HG03571 (cell line): ENCODE results near the gene NEK3.
"Not testable (repeated sequence)": the region's sequence is repeated elsewhere in the genome, so short reads cannot be mapped to it uniquely, and the experiment has no call there.

Experiments
- ATAC-seq: cut with Tn5 transposase; IDR thresholded peaks from one replicate; pipeline ENCODE4 v1.9.1; 2021; ENCODE audit not compliant: unreplicated experiment

NEK3 gene

DNA sequence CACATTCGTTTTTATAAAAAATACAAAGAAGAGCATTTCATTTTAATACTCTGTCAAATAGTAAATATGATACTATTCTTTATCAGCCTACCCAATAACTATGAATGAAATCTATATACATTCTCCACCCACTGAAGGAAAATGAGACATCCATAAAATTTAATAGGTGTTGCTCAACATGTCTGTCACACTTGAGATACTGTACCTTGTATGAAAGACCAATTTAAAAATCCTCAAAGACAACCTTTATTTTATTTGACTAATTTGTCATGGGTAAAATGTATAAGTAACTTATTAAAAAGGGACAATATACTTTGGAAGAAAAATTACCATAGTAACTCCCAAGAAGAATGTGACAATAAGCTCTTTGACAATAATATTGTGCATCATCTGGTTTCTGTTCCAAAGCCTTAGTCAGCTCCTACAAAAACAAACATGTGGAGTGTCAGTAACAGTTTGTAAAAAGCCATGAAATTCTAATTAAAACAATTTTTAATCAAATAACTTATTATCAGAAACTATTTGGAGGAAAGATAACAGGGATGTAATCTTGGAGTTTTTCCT lies 11.5 kb upstream of the NEK3 start:
- ATAC-seq, result not testable (repeated sequence)

DNA sequence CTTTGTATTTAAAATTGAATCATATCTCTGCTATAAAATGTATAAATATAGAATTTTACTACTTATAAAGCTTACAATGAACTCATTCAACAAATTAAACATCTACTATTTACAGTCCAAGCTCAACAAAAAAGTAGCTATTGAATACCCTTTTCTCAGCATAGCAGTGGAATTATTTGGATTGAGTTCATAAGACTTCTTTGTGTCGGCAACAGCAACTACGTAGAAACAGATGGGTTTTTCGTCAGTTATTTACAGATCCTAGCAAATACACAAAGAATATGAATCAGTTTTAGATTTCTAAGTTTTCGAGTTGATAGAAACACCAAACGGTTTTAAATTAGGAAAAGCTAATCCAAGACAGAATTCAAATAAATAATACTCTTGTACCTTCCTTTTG lies 10.4 kb upstream of the NEK3 start:
- no peak for ATAC-seq

GRCh38 chr13:52165411-52165810 lies 6.0 kb upstream of the NEK3 start:
- ATAC-seq, result no peak

DNA sequence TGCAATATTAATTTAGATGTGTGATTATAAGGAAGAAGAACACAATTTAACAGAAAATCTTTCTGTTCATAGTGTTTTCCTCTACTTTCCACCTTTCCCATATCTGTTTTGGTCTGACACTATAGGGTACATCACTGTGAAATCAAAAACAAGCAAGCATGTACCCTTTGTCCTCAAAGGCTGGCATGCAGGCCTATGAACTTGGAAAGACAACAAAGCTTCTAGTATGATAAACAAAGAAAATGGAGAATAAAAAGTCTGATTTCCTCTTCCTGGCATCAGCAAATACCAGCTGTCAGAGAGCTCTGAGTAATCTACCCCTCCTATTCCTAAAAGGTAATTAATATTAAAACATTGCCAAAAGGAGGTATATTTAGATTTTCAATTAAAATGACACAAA lies 5.6 kb upstream of the NEK3 start:
- no peak for ATAC-seq

GRCh38 chr13:52163878-52164277 lies 4.5 kb upstream of the NEK3 start:
- ATAC-seq, result not testable (repeated sequence)

- no peak for ATAC-seq
Measured at GRCh38 chr13:52162279-52163101, 3.1 kb upstream of the NEK3 start.

DNA sequence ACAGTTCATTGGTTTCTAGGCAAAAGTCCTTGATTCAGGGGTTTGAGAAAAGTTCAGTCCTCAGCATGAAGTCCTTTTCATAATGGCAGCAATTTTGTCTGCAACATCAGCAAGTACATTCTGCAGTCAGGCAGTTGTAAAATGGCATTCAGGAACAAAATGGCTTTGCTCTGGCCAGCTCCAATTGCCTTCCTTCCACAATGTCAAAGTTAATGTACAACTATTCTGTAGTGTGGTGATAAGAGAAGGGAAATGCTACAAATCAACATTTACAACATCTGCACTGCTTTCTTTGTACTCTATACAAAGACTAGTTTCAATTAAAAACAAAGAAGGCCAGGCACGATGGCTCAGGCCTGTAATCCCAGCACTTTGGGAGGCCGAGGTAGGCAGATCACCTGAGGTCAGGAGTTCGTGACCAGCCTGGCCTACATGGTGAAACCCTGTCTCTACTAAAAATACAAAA lies 1.8 kb upstream of the NEK3 start:
- ATAC-seq, result no peak

- ATAC-seq, result no peak
Measured at GRCh38 chr13:52160506-52160905, 1.1 kb upstream of the NEK3 start.

DNA sequence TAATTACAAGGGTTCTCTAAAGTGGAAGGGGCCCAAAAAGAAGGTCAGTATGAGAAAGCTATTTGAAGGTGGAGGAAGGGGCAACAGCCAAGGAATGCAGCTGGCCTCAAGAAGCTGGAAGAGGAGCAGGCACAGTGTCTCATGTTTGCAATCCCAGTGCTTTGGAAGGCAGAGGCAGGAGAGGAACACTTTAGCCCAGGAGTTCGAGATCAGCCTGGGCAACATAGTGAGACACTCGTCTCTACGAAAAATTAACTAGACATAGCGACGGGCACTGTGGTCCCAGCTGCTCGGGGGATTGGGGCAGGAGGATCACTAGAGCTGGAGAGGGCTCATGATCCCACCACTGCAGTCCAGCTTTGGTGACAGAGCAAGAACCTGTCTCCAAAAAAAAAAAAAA lies 656 bp upstream of the NEK3 start:
- no peak for ATAC-seq

DNA sequence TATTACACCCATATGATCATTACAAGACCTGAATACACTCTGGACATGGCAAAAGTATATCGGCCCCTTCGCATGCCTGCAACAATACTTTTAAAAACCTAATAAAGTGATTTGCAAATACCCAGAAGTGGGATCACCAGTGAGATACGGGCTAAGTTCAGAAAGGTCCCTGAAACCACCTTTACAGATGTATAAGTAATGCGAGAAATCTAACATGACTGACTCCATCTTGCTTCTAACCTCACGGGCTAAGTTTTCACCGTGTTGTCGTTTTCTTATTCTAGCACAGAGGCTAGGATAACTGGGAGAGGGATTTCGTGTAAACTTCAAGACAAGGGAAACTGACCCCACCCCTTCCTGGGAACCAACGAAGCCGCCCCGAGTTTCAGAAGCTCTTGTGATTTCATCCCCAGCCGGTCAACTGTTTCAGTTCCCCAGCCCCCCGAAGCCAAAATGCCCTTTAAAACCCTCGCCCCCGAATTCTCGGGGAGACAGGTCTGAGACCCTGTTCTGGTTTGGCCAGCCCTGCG lies 703 bp downstream of the NEK3 start:
- peak; percentile 37 for ATAC-seq

- ATAC-seq, result no peak
Measured at GRCh38 chr13:52156724-52157261, 2.6 kb downstream of the NEK3 start.

DNA sequence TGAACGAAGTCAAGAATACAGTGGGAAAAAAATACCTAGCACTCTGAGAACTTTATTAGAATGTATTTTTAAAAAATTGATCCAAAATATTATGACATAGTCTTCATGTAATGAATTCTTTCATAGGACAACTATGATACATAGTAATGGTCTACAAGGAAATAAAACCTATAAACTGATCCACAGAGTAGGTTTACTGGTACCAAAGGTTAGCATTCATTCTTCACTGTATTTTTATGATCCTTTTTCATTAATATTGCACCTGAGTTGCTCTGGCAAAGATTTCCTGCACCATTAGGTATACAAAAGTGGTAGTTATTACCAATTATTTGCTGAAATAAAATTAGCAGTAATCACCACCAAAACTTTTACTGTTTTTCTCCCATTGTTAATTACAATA lies 4.2 kb downstream of the NEK3 start:
- no peak for ATAC-seq

DNA sequence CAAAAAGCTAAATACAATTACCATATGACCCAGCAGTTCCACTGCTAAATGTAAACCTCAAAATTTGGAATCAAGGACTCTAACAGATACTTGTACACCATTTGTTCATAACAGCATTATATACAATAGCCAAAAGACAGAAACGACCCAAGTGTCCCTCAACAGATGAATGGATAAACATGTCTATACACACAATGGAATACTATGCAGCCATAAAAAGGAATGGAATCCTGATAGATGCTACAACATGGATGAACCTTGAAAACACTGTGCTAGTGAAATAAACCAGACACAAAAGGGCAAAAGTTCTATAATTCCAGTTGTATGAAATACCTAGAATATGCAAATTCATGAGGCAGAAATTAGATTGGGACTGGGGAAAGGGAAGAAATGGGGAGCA lies 12.2 kb downstream of the NEK3 start:
- ATAC-seq, result no peak

- ATAC-seq, result no peak
Measured at GRCh38 chr13:52141299-52141698, 18.1 kb downstream of the NEK3 start.

DNA sequence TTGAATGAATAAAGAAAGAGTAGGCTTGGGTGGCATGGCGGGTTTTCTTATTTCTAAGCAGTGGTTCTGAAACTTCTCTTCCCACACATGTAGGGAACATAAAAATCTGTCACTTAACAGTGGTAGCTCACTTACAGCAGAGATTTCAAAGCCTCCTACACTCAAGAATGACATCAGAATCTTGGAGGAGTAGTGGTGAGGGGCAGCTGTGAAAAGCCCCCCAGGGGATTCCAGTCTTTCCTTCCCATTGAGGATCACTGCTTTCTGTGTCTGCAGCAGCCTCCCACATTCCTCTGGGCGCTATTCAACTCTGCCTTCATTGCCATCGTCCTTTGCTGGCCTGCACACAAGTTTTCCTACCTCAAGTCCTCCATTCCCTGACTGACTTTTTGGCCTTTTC lies 21.9 kb downstream of the NEK3 start:
- ATAC-seq, result no peak

DNA sequence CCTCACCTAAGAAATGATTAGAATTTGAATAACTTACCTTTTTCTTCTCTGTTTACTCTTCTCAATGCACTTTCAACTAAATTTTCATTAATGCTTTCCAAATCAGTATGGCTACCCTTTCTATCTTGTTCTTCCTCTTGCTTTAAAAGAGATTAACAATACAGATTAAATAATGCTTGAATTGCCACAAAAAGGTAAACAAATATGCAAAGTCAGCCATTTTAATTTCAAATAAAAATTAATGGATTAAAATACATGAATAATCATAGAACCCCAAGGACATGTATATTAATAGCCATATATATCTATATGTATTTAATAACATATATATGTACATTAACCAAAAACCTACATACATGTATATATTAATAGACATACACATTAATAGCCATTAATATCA lies 22.6 kb downstream of the NEK3 start:
- no peak for ATAC-seq

DNA sequence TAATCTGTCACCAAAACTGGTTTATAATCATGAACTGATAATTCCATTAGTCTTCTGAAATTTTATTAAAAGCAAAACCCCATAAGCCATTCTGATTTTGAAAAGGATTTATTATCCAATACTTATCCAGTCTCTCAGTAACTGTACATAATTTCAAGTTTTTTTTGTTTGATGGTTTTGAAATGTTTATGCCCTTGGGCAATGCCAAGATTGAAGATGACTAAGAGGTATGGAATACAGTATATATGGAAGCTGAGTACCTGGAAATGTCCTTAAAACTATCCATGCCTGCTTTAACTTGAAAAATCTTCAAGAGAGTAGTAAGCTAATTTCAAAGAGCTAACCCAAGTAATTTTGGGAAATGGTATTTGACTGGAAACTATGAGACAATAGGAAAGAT lies 28.8 kb downstream of the NEK3 start:
- no peak for ATAC-seq

DNA sequence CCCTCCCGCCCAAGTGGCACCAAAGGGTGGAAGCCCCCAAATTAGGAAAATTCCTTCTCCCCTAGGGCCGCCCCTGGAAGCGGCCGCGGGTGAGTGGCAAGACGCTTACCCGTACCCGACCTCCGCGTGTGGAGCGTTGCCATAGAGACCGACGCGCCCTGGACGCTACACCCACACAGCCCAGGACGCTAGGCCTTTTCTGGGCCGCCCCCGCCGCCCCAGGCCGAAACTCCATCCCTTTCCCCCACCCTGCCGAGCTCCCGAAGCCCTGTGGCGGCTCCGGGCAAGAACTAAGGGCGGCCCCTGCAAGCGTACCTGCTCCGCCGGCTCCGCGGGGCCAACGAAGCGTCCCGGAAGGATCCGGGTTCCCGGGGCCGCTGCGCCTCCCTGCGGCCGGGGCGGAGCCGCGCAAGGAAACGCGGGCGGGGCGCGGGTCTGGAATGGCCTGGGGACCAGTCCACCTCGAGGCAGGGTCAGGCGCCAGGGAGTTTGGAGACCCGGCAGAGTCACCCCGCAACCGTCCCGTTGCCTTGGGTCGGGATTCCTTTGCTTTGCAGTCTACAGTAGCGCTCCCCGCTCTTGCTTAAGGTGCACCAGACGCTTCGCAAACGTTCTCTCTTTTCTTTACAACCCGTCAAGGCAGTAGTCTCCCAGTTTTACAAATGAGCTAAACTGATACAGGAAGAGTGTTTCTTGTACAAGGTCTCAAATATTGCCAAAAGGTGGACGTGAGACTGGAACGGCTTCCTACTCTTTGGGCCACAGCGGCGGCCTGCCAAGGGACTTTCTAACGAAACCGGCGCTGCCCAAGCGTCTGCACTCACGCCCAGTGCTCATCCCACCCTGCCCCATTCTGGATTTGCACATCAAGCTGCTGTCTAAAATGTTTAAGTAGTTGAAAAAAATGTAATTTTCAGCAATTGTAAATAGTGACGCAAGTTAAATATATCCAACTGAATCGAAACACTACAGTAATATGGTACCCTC lies 30.4 kb downstream of the NEK3 start, which contains the start of gene NEK5:
Gene NEK5, minus strand, starts transcription at position 360 of the 987 bp plus-strand sequence. CDS start 1,591 bp downstream, outside the sequence.
- peak; percentile 55 for ATAC-seq

GRCh38 chr13:52127783-52128702 lies 31.4 kb downstream of the NEK3 start:
- peak; percentile 62 for ATAC-seq

DNA sequence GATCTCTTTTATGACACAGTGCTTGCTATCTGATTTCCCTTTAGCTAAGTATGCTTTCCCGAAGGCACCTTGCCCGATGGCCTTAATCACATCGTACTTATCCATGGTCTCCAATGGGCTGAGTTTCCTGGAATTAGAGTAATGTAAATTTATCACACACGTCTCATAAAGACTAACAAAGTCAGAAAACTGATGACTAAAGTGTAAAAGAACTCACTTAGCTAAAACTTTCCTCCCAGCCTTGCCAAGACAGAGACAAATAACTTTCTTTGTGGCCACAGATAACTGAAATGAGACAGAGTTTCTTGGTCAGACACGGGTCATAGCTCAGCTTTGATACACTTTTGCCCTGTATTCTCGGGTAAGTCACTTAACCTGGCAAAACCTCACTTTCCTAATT lies 32.0 kb downstream of the NEK3 start:
- no peak for ATAC-seq
